Chondrocyte (in vitro differentiated cells): ENCODE results near the gene DLGAP4. TPM values are rescaled to one million over a fixed set of nuclear protein-coding genes. Genes with fewer than 3 reads are reported as not detected.

ENCODE experiments used
- DNase-seq: peaks from one replicate; pipeline ENCODE4 v3.0.0; 2021; ENCODE audit warnings: mixed read lengths, low spot score
- H3K27ac Mint-ChIP-seq: one replicate; pipeline ENCODE4 v1.8.0; 2021; ENCODE audit warnings: mild to moderate bottlenecking, moderate library complexity, mixed read lengths; ENCODE audit not compliant: unreplicated experiment
- H3K27me3 Mint-ChIP-seq: 2 replicates; pipeline ENCODE4 v1.8.0; 2021; ENCODE audit warnings: low read depth, mixed read lengths
- H3K36me3 Mint-ChIP-seq: 2 replicates; pipeline ENCODE4 v1.8.0; 2021; ENCODE audit warnings: low read depth, mixed read lengths
- H3K4me1 Mint-ChIP-seq: 2 replicates; pipeline ENCODE4 v1.8.0; 2021; ENCODE audit warnings: low read depth, mild to moderate bottlenecking, mixed read lengths
- H3K4me3 Mint-ChIP-seq: one replicate; pipeline ENCODE4 v1.8.0; 2021; ENCODE audit warnings: mild to moderate bottlenecking, moderate library complexity, mixed read lengths; ENCODE audit not compliant: unreplicated experiment
- H3K9me3 Mint-ChIP-seq: 2 replicates; pipeline ENCODE4 v1.8.0; 2021; ENCODE audit warnings: low read depth, mixed read lengths
- CTCF ChIP-seq: fragments of 200-600 bp; sonication (generic); IDR thresholded peaks from 2 replicates; pipeline ENCODE4 v1.5.0; 2021; ENCODE audit warnings: antibody characterized with exemption, mild to moderate bottlenecking, moderate library complexity
- total RNA-seq: library from RNA; stranded (reverse); gene quantifications from 3 replicates; pipeline ENCODE4 v1.2.1, GENCODE V29; 2021

DLGAP4 gene
- total RNA-seq, 1 donor from 2014 or later: 161 TPM

GRCh38 chr20:36370991-36371790 lies 65.1 kb downstream of the DLGAP4 start:
- Mint-ChIP-seq H3K27me3 (peaks cover 49% of the 10 kb centered on the region), H3K4me1 (no peaks in the 10 kb centered on the region), H3K9me3 (no peaks in the 10 kb centered on the region), H3K36me3 (no peaks in the 10 kb centered on the region), H3K4me3 (no peak overlapping the region), H3K27ac (no peak overlapping the region)
- no peak for DNase-seq
- TF ChIP-seq CTCF: no peak

- Mint-ChIP-seq H3K27me3 (peaks cover 57% of the 10 kb centered on the region), H3K27ac (no peak overlapping the region), H3K36me3 (no peaks in the 10 kb centered on the region), H3K4me3 (no peak overlapping the region), H3K4me1 (no peaks in the 10 kb centered on the region), H3K9me3 (no peaks in the 10 kb centered on the region)
- no peak for DNase-seq
- TF ChIP-seq CTCF: no peak
Measured at GRCh38 chr20:36372666-36373065, 66.5 kb downstream of the DLGAP4 start.

- no peak for DNase-seq
- H3K27ac Mint-ChIP-seq: no peak overlapping the region
- no peaks in the 10 kb centered on the region for H3K36me3 Mint-ChIP-seq
- no peaks in the 10 kb centered on the region for H3K9me3 Mint-ChIP-seq
- H3K27me3 Mint-ChIP-seq: peaks cover 57% of the 10 kb centered on the region
- no peak overlapping the region for H3K4me3 Mint-ChIP-seq
- no peaks in the 10 kb centered on the region for H3K4me1 Mint-ChIP-seq
- TF ChIP-seq CTCF: no peak
Measured at GRCh38 chr20:36373089-36373488, 67.0 kb downstream of the DLGAP4 start.

- Mint-ChIP-seq H3K27me3 (peaks cover 70% of the 10 kb centered on the region), H3K9me3 (no peaks in the 10 kb centered on the region), H3K4me1 (no peaks in the 10 kb centered on the region), H3K36me3 (no peaks in the 10 kb centered on the region), H3K4me3 (no peak overlapping the region), H3K27ac (no peak overlapping the region)
- no peak for DNase-seq
- no peak for TF ChIP-seq CTCF
Measured at GRCh38 chr20:36374995-36375394, 68.9 kb downstream of the DLGAP4 start.

- TF ChIP-seq CTCF: no peak
- H3K27ac Mint-ChIP-seq: no peak overlapping the region
Measured at GRCh38 chr20:36377348-36378326, 71.5 kb downstream of the DLGAP4 start.

More at GRCh38 chr20:36377348-36378326, 71.5 kb downstream of the DLGAP4 start:
- Mint-ChIP-seq H3K27me3 (peaks cover 56% of the 10 kb centered on the region), H3K4me1 (no peaks in the 10 kb centered on the region), H3K36me3 (no peaks in the 10 kb centered on the region), H3K4me3 (no peak overlapping the region), H3K9me3 (peaks cover 7% of the 10 kb centered on the region)
- no peak for DNase-seq
